Measurements from ENCODE around the gene SLC25A3. TPM values are rescaled to one million over a fixed set of nuclear protein-coding genes. Genes with fewer than 3 reads are reported as not detected.

SLC25A3 gene
- total and polyA plus RNA-seq, 9 of the 15 experiments (the other 6 are each of a cell fraction or from before 2014, with no cell fraction given): 264 to 766 (median 495) TPM

DNA sequence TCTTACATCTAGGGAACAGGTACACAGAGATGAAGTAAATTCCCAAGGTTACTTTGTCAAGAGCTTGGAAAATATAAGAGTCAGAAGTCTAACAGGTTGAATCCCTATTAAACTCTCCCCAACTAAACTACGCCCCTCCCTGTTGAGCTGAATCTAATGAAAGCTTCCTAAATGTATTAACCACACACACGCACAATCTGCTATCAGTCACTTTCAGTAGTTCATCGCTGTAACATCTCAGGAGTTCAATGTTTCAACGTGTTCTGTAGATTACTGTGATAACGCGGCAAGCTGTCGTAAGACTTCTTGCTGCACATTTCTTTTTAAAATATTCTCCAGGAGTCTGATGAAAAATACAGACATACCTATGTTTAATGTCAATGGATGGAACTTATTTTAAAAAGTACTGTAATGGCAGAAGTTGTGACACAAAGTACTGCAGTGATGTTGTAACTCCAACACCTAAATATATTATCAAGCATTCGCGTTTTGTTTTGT, 612 bp upstream of the SLC25A3 start (continued):
- TF ChIP-seq, protein P1, sequence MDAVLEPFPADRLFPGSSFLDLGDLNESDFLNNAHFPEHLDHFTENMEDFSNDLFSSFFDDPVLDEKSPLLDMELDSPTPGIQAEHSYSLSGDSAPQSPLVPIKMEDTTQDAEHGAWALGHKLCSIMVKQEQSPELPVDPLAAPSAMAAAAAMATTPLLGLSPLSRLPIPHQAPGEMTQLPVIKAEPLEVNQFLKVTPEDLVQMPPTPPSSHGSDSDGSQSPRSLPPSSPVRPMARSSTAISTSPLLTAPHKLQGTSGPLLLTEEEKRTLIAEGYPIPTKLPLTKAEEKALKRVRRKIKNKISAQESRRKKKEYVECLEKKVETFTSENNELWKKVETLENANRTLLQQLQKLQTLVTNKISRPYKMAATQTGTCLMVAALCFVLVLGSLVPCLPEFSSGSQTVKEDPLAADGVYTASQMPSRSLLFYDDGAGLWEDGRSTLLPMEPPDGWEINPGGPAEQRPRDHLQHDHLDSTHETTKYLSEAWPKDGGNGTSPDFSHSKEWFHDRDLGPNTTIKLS (IDR thresholded peaks at IDR 0.05; ENCODE audit: borderline replicate concordance, low read depth): peak; percentile 46; the same call in 1 of the 2 replicates
- TF ChIP-seq GTF2E2 (tag; IDR thresholded peaks at IDR 0.05): no peak
- no peak for TF ChIP-seq FOXK2 (conservative IDR thresholded peaks at IDR 0.05 in 1 of 2, IDR thresholded peaks at IDR 0.05 in 1 of 2; ENCODE audit: low read depth in 2 of 2)
- TF ChIP-seq ZFPM2 (CRISPR knock-in tag; IDR thresholded peaks at IDR 0.05): no peak
- TF ChIP-seq, protein P2, sequence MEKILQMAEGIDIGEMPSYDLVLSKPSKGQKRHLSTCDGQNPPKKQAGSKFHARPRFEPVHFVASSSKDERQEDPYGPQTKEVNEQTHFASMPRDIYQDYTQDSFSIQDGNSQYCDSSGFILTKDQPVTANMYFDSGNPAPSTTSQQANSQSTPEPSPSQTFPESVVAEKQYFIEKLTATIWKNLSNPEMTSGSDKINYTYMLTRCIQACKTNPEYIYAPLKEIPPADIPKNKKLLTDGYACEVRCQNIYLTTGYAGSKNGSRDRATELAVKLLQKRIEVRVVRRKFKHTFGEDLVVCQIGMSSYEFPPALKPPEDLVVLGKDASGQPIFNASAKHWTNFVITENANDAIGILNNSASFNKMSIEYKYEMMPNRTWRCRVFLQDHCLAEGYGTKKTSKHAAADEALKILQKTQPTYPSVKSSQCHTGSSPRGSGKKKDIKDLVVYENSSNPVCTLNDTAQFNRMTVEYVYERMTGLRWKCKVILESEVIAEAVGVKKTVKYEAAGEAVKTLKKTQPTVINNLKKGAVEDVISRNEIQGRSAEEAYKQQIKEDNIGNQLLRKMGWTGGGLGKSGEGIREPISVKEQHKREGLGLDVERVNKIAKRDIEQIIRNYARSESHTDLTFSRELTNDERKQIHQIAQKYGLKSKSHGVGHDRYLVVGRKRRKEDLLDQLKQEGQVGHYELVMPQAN (IDR thresholded peaks at IDR 0.05; ENCODE audit: borderline replicate concordance): 0 out of 2 replicates have a peak, but pooled peaks have one; percentile 6
- TF ChIP-seq CCAR2 (IDR thresholded peaks at IDR 0.05; ENCODE audit: low read depth, low read length): no peak
- no peak for TF ChIP-seq ZFP1 (CRISPR knock-in tag; IDR thresholded peaks at IDR 0.05)
- TF ChIP-seq GABPB1 (CRISPR knock-in tag; IDR thresholded peaks at IDR 0.05): 0 out of 2 replicates have a peak, but pooled peaks have one; percentile 6

Data from K562 (cell line).